ENCODE results near the gene SAT1.
"Not testable (repeated sequence)": the region's sequence is repeated elsewhere in the genome, so short reads cannot be mapped to it uniquely, and the experiment has no call there.

The SAT1 gene

DNA sequence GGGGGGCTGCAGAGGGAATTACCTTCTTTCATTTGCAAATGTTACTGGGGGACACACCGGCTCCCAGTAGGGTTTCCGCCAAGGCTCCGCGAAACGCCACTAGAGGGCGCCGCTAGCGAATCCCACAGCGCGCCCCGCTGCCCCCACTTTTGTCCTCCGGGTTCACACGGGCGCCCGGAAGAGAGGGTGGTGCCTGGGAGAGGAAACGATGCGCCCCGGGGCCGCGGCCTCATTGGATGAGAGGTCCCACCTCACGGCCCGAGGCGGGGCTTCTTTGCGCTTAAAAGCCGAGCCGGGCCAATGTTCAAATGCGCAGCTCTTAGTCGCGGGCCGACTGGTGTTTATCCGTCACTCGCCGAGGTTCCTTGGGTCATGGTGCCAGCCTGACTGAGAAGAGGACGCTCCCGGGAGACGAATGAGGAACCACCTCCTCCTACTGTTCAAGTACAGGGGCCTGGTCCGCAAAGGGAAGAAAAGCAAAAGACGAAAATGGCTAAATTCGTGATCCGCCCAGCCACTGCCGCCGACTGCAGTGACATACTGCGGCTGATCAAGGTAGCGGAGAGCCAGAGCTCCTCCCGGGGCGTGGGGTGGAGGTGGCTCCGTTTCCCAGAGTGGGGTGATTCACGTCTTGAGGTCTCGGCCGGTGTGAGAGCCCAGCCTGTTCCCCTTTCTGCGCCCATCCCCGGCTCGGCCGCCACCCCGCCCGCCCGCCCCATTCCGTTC lies at the start of gene SAT1:
TSS of gene SAT1 (plus strand) at position 311 of the 726 bp plus-strand sequence. CDS start at position 490, 179 bp downstream.
- peak; percentile 96 for ATAC-seq
- peak within 1 kb of the TSS; percentile 94 for H3K27ac Mint-ChIP-seq
- no peaks in the 10 kb centered on the region for H3K27me3 Mint-ChIP-seq
- H3K4me1 Mint-ChIP-seq = peaks cover 31% of the 10 kb centered on the region
- H3K9me3 Mint-ChIP-seq = no peaks in the 10 kb centered on the region
- peak within 1 kb of the TSS; percentile 97 for H3K4me3 Mint-ChIP-seq
- H3K36me3 Mint-ChIP-seq = peaks cover 20% of the 10 kb centered on the region

- peaks cover 29% of the 10 kb centered on the region for H3K4me1 Mint-ChIP-seq
- no peak overlapping the region for H3K4me3 Mint-ChIP-seq
- H3K9me3 Mint-ChIP-seq = no peaks in the 10 kb centered on the region
- no peaks in the 10 kb centered on the region for H3K27me3 Mint-ChIP-seq
- ATAC-seq = no peak
- H3K36me3 Mint-ChIP-seq = peaks cover 20% of the 10 kb centered on the region
- H3K27ac Mint-ChIP-seq = no peak overlapping the region
Observed at GRCh38 chrX:23736030-23736429, 46.9 kb upstream of the SAT1 start.

- peaks cover 32% of the 10 kb centered on the region for H3K4me1 Mint-ChIP-seq
- H3K4me3 Mint-ChIP-seq = no peak overlapping the region
- no peak for ATAC-seq
- peaks cover 12% of the 10 kb centered on the region for H3K36me3 Mint-ChIP-seq
- H3K27me3 Mint-ChIP-seq = no peaks in the 10 kb centered on the region
- H3K9me3 Mint-ChIP-seq = no peaks in the 10 kb centered on the region
- H3K27ac Mint-ChIP-seq = no peak overlapping the region
Observed at GRCh38 chrX:23737413-23737812, 45.6 kb upstream of the SAT1 start.

GRCh38 chrX:23742174-23742696 lies 40.7 kb upstream of the SAT1 start:
- H3K27me3 Mint-ChIP-seq = no peaks in the 10 kb centered on the region
- peak overlapping the region; percentile 89 for H3K27ac Mint-ChIP-seq
- H3K4me1 Mint-ChIP-seq = peaks cover 18% of the 10 kb centered on the region
- peak; percentile 32 for ATAC-seq
- H3K9me3 Mint-ChIP-seq = no peaks in the 10 kb centered on the region
- peak overlapping the region; percentile 95 for H3K4me3 Mint-ChIP-seq
- H3K36me3 Mint-ChIP-seq = peaks cover 5% of the 10 kb centered on the region

- Mint-ChIP-seq H3K27ac (peak within 1 kb of the TSS; percentile 89), H3K27me3 (no peaks in the 10 kb centered on the region)
Observed at GRCh38 chrX:23742697-23743622, 40.0 kb upstream of the SAT1 start, which contains the start of gene ACOT9. Gene ACOT9 (minus strand): TSS chrX:23743276. CDS start chrX:23743144, 132 bp downstream.

GRCh38 chrX:23743623-23743971 lies 39.4 kb upstream of the SAT1 start:
- not testable (repeated sequence) for ATAC-seq, H3K36me3 Mint-ChIP-seq, H3K9me3 Mint-ChIP-seq, H3K27me3 Mint-ChIP-seq
- H3K27ac Mint-ChIP-seq = peak overlapping the region; percentile 89
- H3K4me3 Mint-ChIP-seq = peak overlapping the region; percentile 95
- H3K4me1 Mint-ChIP-seq = peaks cover 18% of the 10 kb centered on the region

More at GRCh38 chrX:23742697-23743622, 40.0 kb upstream of the SAT1 start, which contains the start of gene ACOT9:
- H3K4me1 Mint-ChIP-seq = peaks cover 18% of the 10 kb centered on the region
- peaks cover 5% of the 10 kb centered on the region for H3K36me3 Mint-ChIP-seq
- ATAC-seq = peak; percentile 98
- H3K4me3 Mint-ChIP-seq = peak within 1 kb of the TSS; percentile 95
- H3K9me3 Mint-ChIP-seq = no peaks in the 10 kb centered on the region

GRCh38 chrX:23745786-23746185 lies 37.2 kb upstream of the SAT1 start:
- H3K4me1 Mint-ChIP-seq = peaks cover 12% of the 10 kb centered on the region
- no peak overlapping the region for H3K27ac Mint-ChIP-seq
- H3K4me3 Mint-ChIP-seq = no peak overlapping the region
- peaks cover under 1% of the 10 kb centered on the region for H3K36me3 Mint-ChIP-seq
- H3K27me3 Mint-ChIP-seq = no peaks in the 10 kb centered on the region
- no peak for ATAC-seq
- no peaks in the 10 kb centered on the region for H3K9me3 Mint-ChIP-seq

DNA sequence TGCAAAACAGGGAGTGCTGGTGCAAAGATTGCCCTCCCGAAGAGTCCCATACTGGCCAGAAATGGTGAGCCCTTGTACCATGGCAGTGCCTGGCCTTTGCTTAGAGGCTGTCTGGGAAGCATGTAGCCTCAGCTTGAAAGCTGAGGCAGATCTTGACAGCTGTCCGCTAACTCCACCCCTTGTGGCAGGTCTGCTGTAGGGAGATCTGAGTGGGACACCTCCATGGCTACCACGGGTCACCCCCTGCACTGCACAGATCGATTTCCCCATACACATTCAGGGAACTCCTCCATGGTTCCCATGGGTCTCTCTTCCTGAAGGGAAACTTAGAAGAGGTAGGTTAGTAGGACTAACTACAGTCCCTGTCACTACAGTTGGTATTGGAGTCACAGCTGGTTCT lies 33.8 kb upstream of the SAT1 start:
- H3K36me3 Mint-ChIP-seq = no peaks in the 10 kb centered on the region
- H3K9me3 Mint-ChIP-seq = no peaks in the 10 kb centered on the region
- no peak for ATAC-seq
- no peak overlapping the region for H3K4me3 Mint-ChIP-seq
- H3K4me1 Mint-ChIP-seq = no peaks in the 10 kb centered on the region
- no peaks in the 10 kb centered on the region for H3K27me3 Mint-ChIP-seq
- no peak overlapping the region for H3K27ac Mint-ChIP-seq

DNA sequence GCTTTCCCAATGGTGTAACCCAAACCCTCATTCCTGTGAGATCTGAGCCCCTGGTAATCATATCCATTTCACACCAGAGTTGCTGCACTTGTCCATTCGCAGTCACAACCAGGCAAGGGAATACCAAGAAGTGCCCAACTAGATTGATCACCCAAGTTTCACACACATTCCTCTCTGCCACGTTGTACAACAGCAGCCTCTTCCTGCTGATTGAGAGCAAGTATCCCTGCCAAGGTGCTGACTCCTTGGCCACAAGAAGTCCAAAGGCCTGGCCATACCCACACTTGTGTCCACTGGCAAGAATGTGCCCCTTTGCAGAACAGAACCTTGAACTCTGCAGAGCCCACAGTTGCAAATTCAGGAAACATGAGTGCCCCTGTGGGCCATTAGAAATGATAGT lies 33.4 kb upstream of the SAT1 start:
- H3K9me3 Mint-ChIP-seq = no peaks in the 10 kb centered on the region
- H3K4me3 Mint-ChIP-seq = no peak overlapping the region
- no peak for ATAC-seq
- H3K27ac Mint-ChIP-seq = no peak overlapping the region
- no peaks in the 10 kb centered on the region for H3K36me3 Mint-ChIP-seq
- H3K27me3 Mint-ChIP-seq = no peaks in the 10 kb centered on the region
- no peaks in the 10 kb centered on the region for H3K4me1 Mint-ChIP-seq

DNA sequence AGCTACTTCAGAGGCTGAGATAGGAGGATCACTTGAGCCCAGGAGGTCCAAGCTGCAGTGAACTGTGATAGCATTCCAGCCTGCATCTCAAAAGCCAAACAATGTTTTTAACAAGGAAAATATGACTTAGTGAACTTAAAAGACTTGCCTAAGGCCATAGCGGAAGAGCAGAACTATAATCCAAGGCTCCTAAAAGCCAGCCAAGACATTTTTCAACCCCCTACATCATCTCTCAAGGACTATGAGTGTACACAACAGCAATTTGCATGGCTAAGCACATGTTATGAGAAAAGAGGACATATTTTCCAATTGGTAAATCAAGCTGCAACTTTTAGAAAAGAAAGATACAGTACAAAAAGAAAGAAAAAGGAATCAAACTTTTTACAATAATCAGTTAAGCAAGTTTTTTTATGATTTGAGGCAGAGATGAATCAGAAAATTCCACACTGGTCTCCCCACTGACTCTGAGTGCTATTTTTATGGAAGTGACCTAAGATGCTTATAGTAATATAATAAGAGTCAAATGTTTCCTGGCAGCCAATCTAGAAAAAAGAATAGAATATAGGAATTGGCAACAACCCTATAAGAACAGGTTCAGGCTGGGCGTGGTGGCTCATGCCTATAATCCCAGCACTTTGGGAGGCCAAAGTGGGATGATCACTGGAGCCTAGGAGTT lies 30.1 kb upstream of the SAT1 start:
- no peaks in the 10 kb centered on the region for H3K27me3 Mint-ChIP-seq
- H3K4me3 Mint-ChIP-seq = no peak overlapping the region
- H3K9me3 Mint-ChIP-seq = no peaks in the 10 kb centered on the region
- H3K36me3 Mint-ChIP-seq = no peaks in the 10 kb centered on the region
- H3K27ac Mint-ChIP-seq = no peak overlapping the region
- ATAC-seq = no peak
- no peaks in the 10 kb centered on the region for H3K4me1 Mint-ChIP-seq

DNA sequence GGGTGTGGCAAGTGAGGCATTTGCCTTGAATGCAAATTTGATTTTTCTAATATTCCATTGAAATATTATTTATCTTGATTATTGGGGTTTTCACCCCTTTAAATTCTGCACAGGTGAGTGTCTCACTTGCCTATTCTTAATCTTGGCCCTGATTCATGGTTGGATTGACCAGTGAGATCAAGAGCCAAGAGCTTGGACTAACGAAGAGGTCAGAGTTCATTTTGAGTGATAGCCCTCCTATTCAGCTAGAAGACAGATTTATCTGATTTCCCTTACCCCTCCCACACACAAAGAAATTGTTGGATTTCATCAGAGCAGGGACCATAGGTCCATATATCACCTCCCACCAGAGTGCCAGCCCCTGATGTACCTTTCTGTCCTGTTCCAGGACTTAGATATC lies 28.3 kb upstream of the SAT1 start:
- no peak overlapping the region for H3K4me3 Mint-ChIP-seq
- H3K36me3 Mint-ChIP-seq = no peaks in the 10 kb centered on the region
- no peak overlapping the region for H3K27ac Mint-ChIP-seq
- H3K9me3 Mint-ChIP-seq = no peaks in the 10 kb centered on the region
- H3K4me1 Mint-ChIP-seq = no peaks in the 10 kb centered on the region
- H3K27me3 Mint-ChIP-seq = no peaks in the 10 kb centered on the region
- ATAC-seq = no peak

DNA sequence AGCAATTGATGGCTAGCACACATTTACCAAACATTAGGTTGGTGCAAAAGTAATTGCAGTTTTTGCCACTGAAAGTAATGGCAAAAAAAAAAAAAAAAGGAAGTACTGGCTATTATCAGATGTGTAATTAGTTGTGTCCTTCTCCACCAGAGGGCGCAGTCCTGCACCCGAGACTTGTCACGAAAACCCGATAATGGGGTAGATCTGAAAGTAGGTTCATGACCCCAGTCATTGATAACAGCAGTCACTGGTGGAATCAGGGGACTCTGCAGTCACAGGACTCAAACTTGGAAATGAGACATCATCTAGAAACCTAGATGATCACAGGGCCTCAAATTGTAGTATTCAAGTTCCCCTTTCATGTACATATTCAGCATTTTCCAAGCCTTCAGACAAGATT lies 26.8 kb upstream of the SAT1 start:
- Mint-ChIP-seq H3K9me3 (no peaks in the 10 kb centered on the region), H3K4me1 (no peaks in the 10 kb centered on the region), H3K4me3 (no peak overlapping the region), H3K27me3 (no peaks in the 10 kb centered on the region), H3K36me3 (no peaks in the 10 kb centered on the region), H3K27ac (no peak overlapping the region)
- ATAC-seq = peak; percentile 80

GRCh38 chrX:23759821-23760220 lies 23.2 kb upstream of the SAT1 start:
- H3K27ac Mint-ChIP-seq = no peak overlapping the region
- H3K9me3 Mint-ChIP-seq = no peaks in the 10 kb centered on the region
- H3K27me3 Mint-ChIP-seq = no peaks in the 10 kb centered on the region
- H3K36me3 Mint-ChIP-seq = no peaks in the 10 kb centered on the region
- ATAC-seq = no peak
- H3K4me3 Mint-ChIP-seq = no peak overlapping the region
- no peaks in the 10 kb centered on the region for H3K4me1 Mint-ChIP-seq

DNA sequence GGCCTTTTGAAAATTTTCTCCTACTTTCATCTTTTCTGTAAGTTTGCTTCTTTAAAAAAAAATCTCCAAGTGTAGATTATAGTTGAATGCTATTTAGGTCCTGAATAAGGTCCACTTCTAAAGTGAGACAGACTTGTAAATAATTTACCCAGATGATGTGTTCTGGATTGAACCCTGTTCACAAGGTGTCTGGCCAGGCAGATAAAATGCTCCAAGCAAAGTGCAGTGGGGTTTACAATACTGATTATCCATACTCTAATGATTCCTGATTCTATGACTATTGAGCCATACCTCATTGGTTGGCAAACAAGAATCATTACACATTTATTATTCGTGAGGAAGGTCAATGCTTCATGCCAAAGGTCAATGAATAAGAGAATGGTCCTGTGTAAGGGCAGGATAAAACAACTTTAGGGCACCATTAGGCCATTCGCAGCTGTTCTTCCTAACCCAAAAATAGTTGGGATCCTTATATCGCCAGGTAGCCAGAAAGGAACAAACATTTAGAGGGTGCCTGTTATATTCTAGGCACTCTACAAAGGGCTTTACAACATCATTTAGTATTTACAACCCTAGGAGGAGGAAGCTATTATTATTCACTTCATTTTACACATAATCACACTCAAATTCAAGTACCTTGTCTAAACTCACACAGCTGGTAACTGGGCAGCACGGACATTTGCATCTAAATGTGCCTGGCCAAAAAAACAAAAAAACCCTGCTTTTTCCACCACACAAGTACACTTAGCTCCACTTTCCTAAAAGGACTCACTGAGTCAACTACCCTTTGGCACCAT lies 18.6 kb upstream of the SAT1 start:
- no peak overlapping the region for H3K27ac Mint-ChIP-seq

More for the DNA sequence above, 18.6 kb upstream of the SAT1 start:
- Mint-ChIP-seq H3K36me3 (no peaks in the 10 kb centered on the region), H3K4me1 (no peaks in the 10 kb centered on the region), H3K9me3 (no peaks in the 10 kb centered on the region), H3K27me3 (no peaks in the 10 kb centered on the region), H3K4me3 (no peak overlapping the region)
- ATAC-seq = no peak
